SK-N-SH (cell line): Measurements from ENCODE around the gene GRPEL2. TPM values are rescaled to one million over a fixed set of nuclear protein-coding genes. Genes with fewer than 3 reads are reported as not detected.
A peak's percentile ranks its signal among the peaks of the same experiment; 100 is the strongest.

ENCODE experiments used
- CTCF ChIA-PET: fragments of 300-600, 350-600 bp; formaldehyde crosslinking; extraction: SDS; loops from one replicate; lab custom pipeline; 2021; lab: Yijun Ruan, JAX
- POLR2A ChIA-PET: fragments of 350-600 bp; sonication (Branson Sonifier 250); formaldehyde crosslinking; extraction: SDS; loops from one replicate; lab custom pipeline; 2020; ENCODE audit warnings: antibody characterized with exemption, inconsistent platforms; lab: Yijun Ruan, JAX
- DNase-seq: peaks from one replicate; pipeline ENCODE4 v3.0.0; 2012
- H2AFZ ChIP-seq: fragments of 200-600 bp; sonication (generic); 2 replicates; pipeline ENCODE4 v1.8.1; 2016; ENCODE audit warnings: antibody characterized with exemption, mild to moderate bottlenecking, low read depth
- H3F3A ChIP-seq: fragments of 200-600 bp; sonication (generic); replicated peaks from 2 replicates; pipeline ENCODE3; 2016; ENCODE audit warnings: antibody characterized with exemption, mild to moderate bottlenecking; ENCODE audit not compliant: insufficient read depth
- H3K27ac ChIP-seq, 2 experiments: fragments of 200-500 bp in 1 of 2; fragments of 200-600 bp in 1 of 2; sonication (Bioruptor generic) in 1 of 2; sonication (generic), shearing (Covaris generic) in 1 of 2; 2 replicates each; pipeline versions ENCODE4 v1.5.1 to v1.6.1; 2014 to 2016; ENCODE audit warnings: low read depth in 2 of 2, inconsistent platforms in 1 of 2, low read length in 1 of 2, mild to moderate bottlenecking in 1 of 2, mixed read lengths in 1 of 2
- H3K27me3 ChIP-seq: fragments of 200-600 bp; sonication (generic), shearing (Covaris generic); 2 replicates; pipeline ENCODE4 v1.6.1; 2016; ENCODE audit warnings: mixed run types; ENCODE audit not compliant: insufficient read depth
- H3K36me3 ChIP-seq, 2 experiments: fragments of 200-500 bp in 1 of 2; fragments of 200-600 bp in 1 of 2; sonication (Bioruptor generic) in 1 of 2; sonication (generic) in 1 of 2; replicated peaks in 1 of 2; 2 replicates each; pipeline versions ENCODE3 to v1.5.1; 2014 to 2016; ENCODE audit warnings: low read length in 1 of 2, mild to moderate bottlenecking in 1 of 2; ENCODE audit not compliant: insufficient read depth in 2 of 2, control insufficient read depth in 1 of 2
- H3K4me1 ChIP-seq, 2 experiments: fragments of 200-500 bp in 1 of 2; fragments of 200-600 bp in 1 of 2; sonication (Bioruptor generic) in 1 of 2; sonication (generic), shearing (Covaris generic) in 1 of 2; 2 replicates each; pipeline versions ENCODE4 v1.5.1 to v1.6.1; 2014 to 2016; ENCODE audit warnings: low read depth in 1 of 2, low read length in 1 of 2, mixed run types in 1 of 2; ENCODE audit not compliant: insufficient read depth in 2 of 2, control insufficient read depth in 1 of 2
- H3K4me2 ChIP-seq: fragments of 200-600 bp; sonication (generic), shearing (Covaris generic); 2 replicates; pipeline ENCODE4 v1.6.1; 2017; ENCODE audit warnings: mixed run types
- H3K4me3 ChIP-seq, 2 experiments: fragments of 200-500 bp in 1 of 2; fragments of 200-600 bp in 1 of 2; sonication (Bioruptor generic) in 1 of 2; sonication (generic), shearing (Covaris generic) in 1 of 2; 2 replicates each; pipeline versions ENCODE4 v1.5.1 to v1.8.1; 2014 to 2016; ENCODE audit warnings: low read depth in 2 of 2, inconsistent platforms in 1 of 2, low read length in 1 of 2, mild to moderate bottlenecking in 1 of 2, mixed read lengths in 1 of 2, moderate library complexity in 1 of 2
- H3K79me2 ChIP-seq: fragments of 200-600 bp; sonication (generic); 2 replicates; pipeline ENCODE4 v1.8.1; 2017; ENCODE audit warnings: mild to moderate bottlenecking; ENCODE audit not compliant: insufficient read depth
- H3K9ac ChIP-seq: fragments of 200-600 bp; sonication (generic); 2 replicates; pipeline ENCODE4 v1.6.1; 2017; ENCODE audit warnings: mixed run types
- H3K9me2 ChIP-seq: fragments of 200-600 bp; sonication (generic); 2 replicates; pipeline ENCODE4 v1.6.1; 2017; ENCODE audit warnings: mixed run types
- H3K9me3 ChIP-seq: fragments of 200-600 bp; sonication (generic); 2 replicates; pipeline ENCODE4 v1.6.1; 2017; ENCODE audit warnings: mixed run types, mild to moderate bottlenecking, moderate library complexity
- H4K20me1 ChIP-seq: fragments of 200-600 bp; sonication (generic); 2 replicates; pipeline ENCODE4 v1.6.1; 2017; ENCODE audit warnings: mild to moderate bottlenecking, mixed run types; ENCODE audit not compliant: insufficient read depth
- FOSL2 ChIP-seq: IDR thresholded peaks from 2 replicates; pipeline ENCODE4 v1.4.0; 2012; ENCODE audit warnings: low read depth, mild to moderate bottlenecking, moderate library complexity, borderline replicate concordance
- GATA2 ChIP-seq: sonication (generic); formaldehyde crosslinking; IDR thresholded peaks from 2 replicates; pipeline ENCODE4 v1.5.0; 2020; ENCODE audit warnings: mild to moderate bottlenecking, missing genetic modification reagents
- MAX ChIP-seq: IDR thresholded peaks from 2 replicates; pipeline ENCODE4 v1.4.0; 2012; ENCODE audit warnings: low read depth
- MEF2A ChIP-seq: IDR thresholded peaks from 2 replicates; pipeline ENCODE4 v1.4.0; 2012; ENCODE audit warnings: low read depth, borderline replicate concordance
- MXI1 ChIP-seq: IDR thresholded peaks from 2 replicates; pipeline ENCODE4 v1.6.1; 2012; ENCODE audit warnings: mild to moderate bottlenecking, low read depth, low read length, improper control_type of control experiment
- PBX3 ChIP-seq: IDR thresholded peaks from 2 replicates; pipeline ENCODE4; 2012
- POLR2AphosphoS5 ChIP-seq: IDR thresholded peaks from 2 replicates; pipeline ENCODE4 v1.6.1; 2012; ENCODE audit warnings: low read depth, low read length
- WGBS: methylation state at CpG from one replicate; pipeline ENCODE4 v1.1.6; 2017; ENCODE audit warnings: low lambda C conversion rate; 5-methylcytosine and 5-hydroxymethylcytosine counted together
- polyA plus RNA-seq, 3 experiments: library from polyadenylated mRNA; depleted of rRNA; stranded (reverse); fragments of >200 nt; gene quantifications; 2 replicates each; pipeline ENCODE4 v1.2.3, GENCODE V29; 2012

Gene GRPEL2
- polyA plus RNA-seq, 1 of the 3 experiments (the other 2 are of a cell fraction): 4.6 TPM

GRCh38 chr5:149357370-149358293 is 12.3 kb downstream of the GRPEL2 start, which contains the start of gene PCYOX1L (continued):
- TF ChIP-seq FOSL2 (no peak), MXI1 (peak; percentile 88), POLR2AphosphoS5 (peak; percentile 30; the same call in 1 of the 2 replicates), GATA2 (CRISPR knock-in tag) (peak; percentile 25; the same call in 1 of the 2 replicates), PBX3 (peak; percentile 98)

GRCh38 chr5:149358294-149358651 is 13.0 kb downstream of the GRPEL2 start:
- ChIA-PET CTCF (interaction anchor here (0.9 to 41.4 kb wide), 11 partner anchors 9 to 207 kb away, joined by 3 to 1751 read pairs (median 6); partner anchors contain the start of genes CSNK1A1 and GRPEL2), POLR2A (interaction anchor here (0.8 to 4.1 kb wide), 8 partner anchors 9 to 194 kb away, joined by 3 to 38 read pairs (median 4); partner anchors contain the start of gene GRPEL2)
- Histone ChIP-seq H3K27me3 (no peaks in the 10 kb centered on the region), H3F3A (peaks cover 22% of the 10 kb centered on the region), H3K79me2 (no peaks in the 10 kb centered on the region), H3K4me1 (peaks cover 0 to 12% of the 10 kb centered on the region in 2 experiments; a peak in 1 of 4 replicates), H2AFZ (peak overlapping the region; percentile 80; the same call in 1 of the 2 replicates), H3K9ac (peak overlapping the region; percentile 72), H3K4me2 (peak overlapping the region; percentile 90), H3K27ac (peak overlapping the region in 1 of 2 experiments; percentile 84; a peak in 2 of 4 replicates), H3K9me2 (no peaks in the 10 kb centered on the region), H3K9me3 (no peaks in the 10 kb centered on the region), H3K36me3 (peaks cover 17 to 27% of the 10 kb centered on the region in 2 experiments), H3K4me3 (peak overlapping the region; percentile 62 to 85)
- peak; percentile 81 for DNase-seq
- WGBS: 3% methylated on average over 13 of the region's 18 CpGs
- TF ChIP-seq MXI1: peak; percentile 62; the same call in 1 of the 2 replicates
- no peak for TF ChIP-seq FOSL2
- TF ChIP-seq, all 33 proteins: peak for 1
- H4K20me1 ChIP-seq: no peaks in the 10 kb centered on the region

GRCh38 chr5:149358868-149359495 is 13.7 kb downstream of the GRPEL2 start:
- POLR2A ChIA-PET: interaction anchor here (1.8 to 4.1 kb wide), 2 partner anchors 13 to 38 kb away, joined by 12 to 38 read pairs; partner anchors contain the start of gene GRPEL2
- H3K4me2 ChIP-seq: peak overlapping the region; percentile 90
- no peak overlapping the region for H2AFZ ChIP-seq
- H3K79me2 ChIP-seq: no peaks in the 10 kb centered on the region
- no peak for TF ChIP-seq MEF2A
- TF ChIP-seq MAX: no peak
- CTCF ChIA-PET: interaction anchor here (1.4 to 41.4 kb wide), 5 partner anchors 9 to 64 kb away, joined by 5 to 1751 read pairs (median 29); partner anchors contain the start of gene GRPEL2
- no peaks in the 10 kb centered on the region for H3K27me3 ChIP-seq
- peaks cover 0 to 12% of the 10 kb centered on the region in 2 experiments; a peak in 1 of 4 replicates for H3K4me1 ChIP-seq
- H3K9me3 ChIP-seq: no peaks in the 10 kb centered on the region
- H3K9ac ChIP-seq: no peak overlapping the region
- 79% methylated on average over 8 of the region's 8 CpGs for WGBS
- H4K20me1 ChIP-seq: no peaks in the 10 kb centered on the region
- peaks cover 13 to 20% of the 10 kb centered on the region in 2 experiments for H3K36me3 ChIP-seq
- no peaks in the 10 kb centered on the region for H3K9me2 ChIP-seq
- H3F3A ChIP-seq: peaks cover 19% of the 10 kb centered on the region
- H3K27ac ChIP-seq: peak overlapping the region in 1 of 2 experiments; percentile 84; a peak in 1 of 4 replicates
- DNase-seq: no peak
- peak overlapping the region in 1 of 2 experiments; percentile 62; a peak in 2 of 4 replicates for H3K4me3 ChIP-seq
